K562 (cell line): ENCODE results near the gene CLCN1. TPM values are rescaled to one million over a fixed set of nuclear protein-coding genes. Genes with fewer than 3 reads are reported as not detected.
A peak's percentile ranks its signal among the peaks of the same experiment; 100 is the strongest.

Experiments used
- DEAF1 ChIP-seq: fragments of 450-650 bp; formaldehyde crosslinking; IDR thresholded peaks from 2 replicates; pipeline ENCODE4 v1.4.0; 2020; ENCODE audit warnings: mild to moderate bottlenecking, moderate library complexity
- ETS1 ChIP-seq: conservative IDR thresholded peaks from 2 replicates; pipeline ENCODE4 v1.6.1; 2011; ENCODE audit warnings: low read depth, mild to moderate bottlenecking, low read length; ENCODE audit not compliant: control insufficient read depth
- EZH2 ChIP-seq: IDR thresholded peaks from 2 replicates; pipeline ENCODE4 v1.6.1; 2012; ENCODE audit warnings: low read depth, mild to moderate bottlenecking, inconsistent platforms, low read length, borderline replicate concordance
- MAX ChIP-seq: sonication (generic); formaldehyde crosslinking; IDR thresholded peaks from 2 replicates; pipeline ENCODE4 v1.9.0; 2022; ENCODE audit warnings: mild to moderate bottlenecking, missing genetic modification reagents
- OTX1 ChIP-seq: fragments of 450-650 bp; formaldehyde crosslinking; IDR thresholded peaks from 2 replicates; pipeline ENCODE4 v1.4.0; 2022; ENCODE audit warnings: mild to moderate bottlenecking
- USF2 ChIP-seq: sonication (generic); formaldehyde crosslinking; IDR thresholded peaks from 2 replicates; pipeline ENCODE4 v1.5.0; 2020; ENCODE audit warnings: missing genetic modification reagents
- ZFP91 ChIP-seq: sonication (generic); formaldehyde crosslinking; IDR thresholded peaks from 2 replicates; pipeline ENCODE4 v1.8.0; 2022; ENCODE audit warnings: mild to moderate bottlenecking, missing genetic modification reagents
- ZNF140 ChIP-seq: fragments of 250-450 bp; sonication (Bioruptor Pico); IDR thresholded peaks from 2 replicates; pipeline ENCODE4 v1.8.0; 2021; ENCODE audit warnings: moderate library complexity, mild to moderate bottlenecking, inconsistent platforms
- ZNF318 ChIP-seq, 2 experiments: fragments of 450-650 bp; IDR thresholded peaks; 2 replicates each; pipeline ENCODE4 v1.6.1; 2016; ENCODE audit warnings: mild to moderate bottlenecking in 2 of 2, borderline replicate concordance in 1 of 2, low read depth in 1 of 2, moderate library complexity in 1 of 2
- ZNF41 ChIP-seq: fragments of 250-450 bp; sonication (Bioruptor Pico); conservative IDR thresholded peaks from 2 replicates; pipeline ENCODE4 v1.4.0; 2020; ENCODE audit warnings: mild to moderate bottlenecking
- ZSCAN29 ChIP-seq: fragments of 450-650 bp; IDR thresholded peaks from 2 replicates; pipeline ENCODE4 v1.6.1; 2017
- polyA plus RNA-seq, 8 experiments: library from polyadenylated mRNA; depleted of rRNA in 4 of 8; stranded (reverse) in 5 of 8; unstranded in 3 of 8; fragments of >200 nt; fragmentation: Nextera tagmentation in 2 of 8; fragmentation: Illumina TruSeq in 1 of 8; extraction: Ambion mirVana in 2 of 8; extraction: Trizol in 1 of 8; gene quantifications; 2 replicates each; pipeline versions ENCODE4 v1.2.1 to v1.2.3, GENCODE V29; 2011 to 2014; ENCODE audit warnings: inconsistent platforms in 1 of 8, missing spikeins in 1 of 8
- total RNA-seq, 7 experiments: library from RNA; depleted of rRNA in 6 of 7; stranded (reverse); fragments of >200 nt in 6 of 7; fragmentation: Illumina TruSeq in 2 of 7; extraction: Trizol in 2 of 7; gene quantifications; 2 replicates each; pipeline versions ENCODE4 v1.2.1 to v1.2.3, GENCODE V29; 2011 to 2021; ENCODE audit warnings: low replicate concordance in 1 of 7

Gene CLCN1
- total and polyA plus RNA-seq, 9 of the 15 experiments (the other 6 are each of a cell fraction or from before 2014, with no cell fraction given): 0.01 to 0.11 (median 0.04) TPM; not detected in 4

- TF ChIP-seq ZSCAN29: no peak
- TF ChIP-seq DEAF1 (CRISPR knock-in tag): no peak
- no peak for TF ChIP-seq ZNF140 (CRISPR knock-in tag)
- TF ChIP-seq USF2 (CRISPR knock-in tag): no peak
- TF ChIP-seq ZFP91: 0 out of 2 replicates have a peak, but pooled peaks have one; percentile 15
- TF ChIP-seq ZNF318 (IDR thresholded peaks at IDR 0.05; ENCODE audit: borderline replicate concordance in 1 of 2, low read depth in 1 of 2): no peak
- TF ChIP-seq OTX1 (CRISPR knock-in tag): no peak
- 0 out of 2 replicates have a peak, but pooled peaks have one; percentile 37 for TF ChIP-seq EZH2
- 0 out of 2 replicates have a peak, but pooled peaks have one; percentile 31 for TF ChIP-seq MAX (CRISPR knock-in tag)
- 0 out of 2 replicates have a peak, but pooled peaks have one; percentile 32 for TF ChIP-seq ETS1
- no peak for TF ChIP-seq ZNF41 (CRISPR knock-in tag)
These were observed 79.6 kb downstream of the CLCN1 start (continued) for GRCh38 chr7:143395187-143396149.
